ENCODE results near the gene DCANP1. TPM values are rescaled to one million over a fixed set of nuclear protein-coding genes. Genes with fewer than 3 reads are reported as not detected.

Gene DCANP1
- total and polyA plus RNA-seq, 9 of the 15 experiments (the other 6 are each of a cell fraction or from before 2014, with no cell fraction given) = not detected

DNA sequence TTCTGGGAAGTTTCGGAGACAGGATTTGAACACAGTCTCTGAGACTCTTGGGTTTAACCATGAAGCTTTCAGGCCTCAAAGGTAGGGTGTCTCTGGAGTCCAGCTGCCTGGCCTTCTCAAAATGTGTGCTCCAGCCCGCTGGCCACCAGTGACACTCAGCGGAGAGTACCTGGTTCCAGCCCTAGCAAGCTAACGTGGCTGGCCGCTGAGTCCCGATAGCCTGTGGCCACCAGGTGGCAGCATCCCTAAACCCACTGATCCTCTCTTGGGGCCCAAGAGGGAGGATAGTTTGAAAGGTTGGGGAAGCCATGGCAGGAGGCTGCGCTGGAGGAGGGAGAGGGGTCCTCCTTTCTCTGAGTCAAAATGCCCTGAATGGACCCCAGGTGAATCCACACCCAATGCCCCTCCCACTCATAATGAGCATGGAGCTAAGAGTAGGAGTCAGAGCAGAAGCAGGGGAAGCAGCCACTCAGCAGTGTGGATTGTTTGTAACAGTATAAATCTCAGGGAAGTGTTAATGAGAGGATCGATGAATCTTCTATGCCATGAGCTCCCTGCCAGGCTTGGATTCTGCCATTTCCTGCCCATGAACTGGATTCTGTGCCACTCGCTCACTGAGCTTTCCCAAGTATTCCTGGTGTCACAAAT, 10.4 kb upstream of the DCANP1 start (continued):
- TF ChIP-seq, protein P1, sequence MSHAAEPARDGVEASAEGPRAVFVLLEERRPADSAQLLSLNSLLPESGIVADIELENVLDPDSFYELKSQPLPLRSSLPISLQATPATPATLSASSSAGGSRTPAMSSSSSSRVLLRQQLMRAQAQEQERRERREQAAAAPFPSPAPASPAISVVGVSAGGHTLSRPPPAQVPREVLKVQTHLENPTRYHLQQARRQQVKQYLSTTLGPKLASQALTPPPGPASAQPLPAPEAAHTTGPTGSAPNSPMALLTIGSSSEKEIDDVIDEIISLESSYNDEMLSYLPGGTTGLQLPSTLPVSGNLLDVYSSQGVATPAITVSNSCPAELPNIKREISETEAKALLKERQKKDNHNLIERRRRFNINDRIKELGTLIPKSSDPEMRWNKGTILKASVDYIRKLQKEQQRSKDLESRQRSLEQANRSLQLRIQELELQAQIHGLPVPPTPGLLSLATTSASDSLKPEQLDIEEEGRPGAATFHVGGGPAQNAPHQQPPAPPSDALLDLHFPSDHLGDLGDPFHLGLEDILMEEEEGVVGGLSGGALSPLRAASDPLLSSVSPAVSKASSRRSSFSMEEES (CRISPR knock-in tag; IDR thresholded peaks at IDR 0.05) = no peak
- TF ChIP-seq KLF10 (CRISPR knock-in tag; IDR thresholded peaks at IDR 0.05) (no peak), RB1 (IDR thresholded peaks at IDR 0.05; ENCODE audit: low read depth) (peak; percentile 58; the same call in 1 of the 2 replicates), ZNF584 (CRISPR knock-in tag; IDR thresholded peaks at IDR 0.05; ENCODE audit: low read depth) (no peak), EGR1 (conservative IDR thresholded peaks at IDR 0.05) (no peak), TOE1 (IDR thresholded peaks at IDR 0.05; ENCODE audit: borderline replicate concordance) (no peak), TOE1 (CRISPR knock-in tag; IDR thresholded peaks at IDR 0.05; ENCODE audit: borderline replicate concordance, low read depth) (no peak), YBX1 (IDR thresholded peaks at IDR 0.05) (no peak), SMAD1 (IDR thresholded peaks at IDR 0.05; ENCODE audit: low read depth, low read length, partially characterized antibody) (no peak), KDM2B (CRISPR knock-in tag; IDR thresholded peaks at IDR 0.05) (no peak), ZC3H11A (IDR thresholded peaks at IDR 0.05; ENCODE audit: low read depth, low read length) (no peak), ZNF24 (IDR thresholded peaks at IDR 0.05) (no peak), RBM25 (IDR thresholded peaks at IDR 0.05; ENCODE audit: low read depth, low read length, severe bottlenecking) (no peak), TRIM24 (IDR thresholded peaks at IDR 0.05) (no peak), GTF2A2 (tag; IDR thresholded peaks at IDR 0.05) (no peak), STAG1 (CRISPR knock-in tag; IDR thresholded peaks at IDR 0.05; ENCODE audit: borderline replicate concordance) (no peak), NUFIP1 (IDR thresholded peaks at IDR 0.05; ENCODE audit: partially characterized antibody) (no peak), GABPB1 (CRISPR knock-in tag; IDR thresholded peaks at IDR 0.05) (no peak)
- TF ChIP-seq, protein P2, sequence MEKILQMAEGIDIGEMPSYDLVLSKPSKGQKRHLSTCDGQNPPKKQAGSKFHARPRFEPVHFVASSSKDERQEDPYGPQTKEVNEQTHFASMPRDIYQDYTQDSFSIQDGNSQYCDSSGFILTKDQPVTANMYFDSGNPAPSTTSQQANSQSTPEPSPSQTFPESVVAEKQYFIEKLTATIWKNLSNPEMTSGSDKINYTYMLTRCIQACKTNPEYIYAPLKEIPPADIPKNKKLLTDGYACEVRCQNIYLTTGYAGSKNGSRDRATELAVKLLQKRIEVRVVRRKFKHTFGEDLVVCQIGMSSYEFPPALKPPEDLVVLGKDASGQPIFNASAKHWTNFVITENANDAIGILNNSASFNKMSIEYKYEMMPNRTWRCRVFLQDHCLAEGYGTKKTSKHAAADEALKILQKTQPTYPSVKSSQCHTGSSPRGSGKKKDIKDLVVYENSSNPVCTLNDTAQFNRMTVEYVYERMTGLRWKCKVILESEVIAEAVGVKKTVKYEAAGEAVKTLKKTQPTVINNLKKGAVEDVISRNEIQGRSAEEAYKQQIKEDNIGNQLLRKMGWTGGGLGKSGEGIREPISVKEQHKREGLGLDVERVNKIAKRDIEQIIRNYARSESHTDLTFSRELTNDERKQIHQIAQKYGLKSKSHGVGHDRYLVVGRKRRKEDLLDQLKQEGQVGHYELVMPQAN (IDR thresholded peaks at IDR 0.05; ENCODE audit: borderline replicate concordance) = no peak
- TF ChIP-seq, protein P3, sequence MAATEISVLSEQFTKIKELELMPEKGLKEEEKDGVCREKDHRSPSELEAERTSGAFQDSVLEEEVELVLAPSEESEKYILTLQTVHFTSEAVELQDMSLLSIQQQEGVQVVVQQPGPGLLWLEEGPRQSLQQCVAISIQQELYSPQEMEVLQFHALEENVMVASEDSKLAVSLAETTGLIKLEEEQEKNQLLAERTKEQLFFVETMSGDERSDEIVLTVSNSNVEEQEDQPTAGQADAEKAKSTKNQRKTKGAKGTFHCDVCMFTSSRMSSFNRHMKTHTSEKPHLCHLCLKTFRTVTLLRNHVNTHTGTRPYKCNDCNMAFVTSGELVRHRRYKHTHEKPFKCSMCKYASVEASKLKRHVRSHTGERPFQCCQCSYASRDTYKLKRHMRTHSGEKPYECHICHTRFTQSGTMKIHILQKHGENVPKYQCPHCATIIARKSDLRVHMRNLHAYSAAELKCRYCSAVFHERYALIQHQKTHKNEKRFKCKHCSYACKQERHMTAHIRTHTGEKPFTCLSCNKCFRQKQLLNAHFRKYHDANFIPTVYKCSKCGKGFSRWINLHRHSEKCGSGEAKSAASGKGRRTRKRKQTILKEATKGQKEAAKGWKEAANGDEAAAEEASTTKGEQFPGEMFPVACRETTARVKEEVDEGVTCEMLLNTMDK (IDR thresholded peaks at IDR 0.05; ENCODE audit: borderline replicate concordance, insufficient read depth, low read depth, low read length, poor library complexity, severe bottlenecking) = peak; percentile 47
- TF ChIP-seq, protein P4, sequence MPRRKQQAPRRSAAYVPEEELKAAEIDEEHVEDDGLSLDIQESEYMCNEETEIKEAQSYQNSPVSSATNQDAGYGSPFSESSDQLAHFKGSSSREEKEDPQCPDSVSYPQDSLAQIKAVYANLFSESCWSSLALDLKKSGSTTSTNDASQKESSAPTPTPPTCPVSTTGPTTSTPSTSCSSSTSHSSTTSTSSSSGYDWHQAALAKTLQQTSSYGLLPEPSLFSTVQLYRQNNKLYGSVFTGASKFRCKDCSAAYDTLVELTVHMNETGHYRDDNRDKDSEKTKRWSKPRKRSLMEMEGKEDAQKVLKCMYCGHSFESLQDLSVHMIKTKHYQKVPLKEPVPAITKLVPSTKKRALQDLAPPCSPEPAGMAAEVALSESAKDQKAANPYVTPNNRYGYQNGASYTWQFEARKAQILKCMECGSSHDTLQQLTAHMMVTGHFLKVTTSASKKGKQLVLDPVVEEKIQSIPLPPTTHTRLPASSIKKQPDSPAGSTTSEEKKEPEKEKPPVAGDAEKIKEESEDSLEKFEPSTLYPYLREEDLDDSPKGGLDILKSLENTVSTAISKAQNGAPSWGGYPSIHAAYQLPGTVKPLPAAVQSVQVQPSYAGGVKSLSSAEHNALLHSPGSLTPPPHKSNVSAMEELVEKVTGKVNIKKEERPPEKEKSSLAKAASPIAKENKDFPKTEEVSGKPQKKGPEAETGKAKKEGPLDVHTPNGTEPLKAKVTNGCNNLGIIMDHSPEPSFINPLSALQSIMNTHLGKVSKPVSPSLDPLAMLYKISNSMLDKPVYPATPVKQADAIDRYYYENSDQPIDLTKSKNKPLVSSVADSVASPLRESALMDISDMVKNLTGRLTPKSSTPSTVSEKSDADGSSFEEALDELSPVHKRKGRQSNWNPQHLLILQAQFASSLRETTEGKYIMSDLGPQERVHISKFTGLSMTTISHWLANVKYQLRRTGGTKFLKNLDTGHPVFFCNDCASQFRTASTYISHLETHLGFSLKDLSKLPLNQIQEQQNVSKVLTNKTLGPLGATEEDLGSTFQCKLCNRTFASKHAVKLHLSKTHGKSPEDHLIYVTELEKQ (CRISPR knock-in tag; IDR thresholded peaks at IDR 0.05) = no peak
